HG03159 (cell line): ENCODE data around the gene AGXT.

Experiments used
- ATAC-seq: cut with Tn5 transposase; IDR thresholded peaks from one replicate; pipeline ENCODE4 v1.9.1; 2021; ENCODE audit warnings: mild to moderate bottlenecking, moderate library complexity; ENCODE audit not compliant: unreplicated experiment

Gene AGXT

GRCh38 chr2:240884745-240885144 lies 16.1 kb downstream of the AGXT start:
- ATAC-seq: no peak

GRCh38 chr2:240885566-240885965 lies 16.9 kb downstream of the AGXT start:
- ATAC-seq: no peak

GRCh38 chr2:240886023-240886565 lies 17.5 kb downstream of the AGXT start:
- no peak for ATAC-seq

GRCh38 chr2:240886678-240887609 lies 18.3 kb downstream of the AGXT start:
- no peak for ATAC-seq

- no peak for ATAC-seq
Observed at GRCh38 chr2:240887631-240888030, 19.0 kb downstream of the AGXT start.

GRCh38 chr2:240888130-240888889 lies 19.7 kb downstream of the AGXT start:
- ATAC-seq: no peak

GRCh38 chr2:240888890-240889573 lies 20.4 kb downstream of the AGXT start:
- no peak for ATAC-seq

GRCh38 chr2:240889601-240890560 lies 21.3 kb downstream of the AGXT start:
- no peak for ATAC-seq

- no peak for ATAC-seq
Observed at GRCh38 chr2:240890691-240891090, 22.1 kb downstream of the AGXT start.

- no peak for ATAC-seq
Observed at GRCh38 chr2:240891492-240892340, 23.1 kb downstream of the AGXT start.

- ATAC-seq: no peak
Observed at GRCh38 chr2:240892356-240892755, 23.7 kb downstream of the AGXT start.

- ATAC-seq: no peak
Observed at GRCh38 chr2:240892925-240893324, 24.3 kb downstream of the AGXT start.

- no peak for ATAC-seq
Observed at GRCh38 chr2:240893363-240893844, 24.8 kb downstream of the AGXT start.

- ATAC-seq: no peak
Observed at GRCh38 chr2:240894006-240894405, 25.4 kb downstream of the AGXT start.

GRCh38 chr2:240894836-240895558 lies 26.4 kb downstream of the AGXT start:
- no peak for ATAC-seq

GRCh38 chr2:240895656-240896388 lies 27.2 kb downstream of the AGXT start, which contains the start of gene MAB21L4:
MAB21L4 (minus strand) TSS chr2:240896156; CDS start chr2:240895997, 159 bp downstream.
- ATAC-seq: no peak

GRCh38 chr2:240896394-240896793 lies 27.8 kb downstream of the AGXT start:
- no peak for ATAC-seq
